D721Med (cell line): ENCODE data around the gene MESD.

Source experiments
- DNase-seq: peaks from one replicate; pipeline ENCODE4 v3.0.0; 2011; ENCODE audit warnings: low spot score; ENCODE audit not compliant: insufficient read length
- FAIRE-seq: peaks from 2 replicates; lab custom pipeline; 2011; peaks lifted over from hg19 to GRCh38; lab: Jason Lieb, UNC
- CTCF ChIP-seq: IDR thresholded peaks from 2 replicates; pipeline ENCODE4 v1.5.1; 2012; ENCODE audit warnings: mild to moderate bottlenecking, control low read depth; ENCODE audit not compliant: insufficient read depth; ENCODE audit errors: missing control alignments

MESD gene

GRCh38 chr15:80921736-80922410 lies 67.7 kb downstream of the MESD start:
- no peak for TF ChIP-seq CTCF
- DNase-seq: no peak
- no peak for FAIRE-seq

GRCh38 chr15:80920271-80920699 lies 69.3 kb downstream of the MESD start:
- FAIRE-seq (no peak), DNase-seq (no peak)
- TF ChIP-seq CTCF: no peak

- no peak for FAIRE-seq
- no peak for TF ChIP-seq CTCF
- DNase-seq: no peak
These were observed 71.3 kb downstream of the MESD start for GRCh38 chr15:80918196-80918783.

- FAIRE-seq (no peak), DNase-seq (no peak)
These were observed 73.6 kb downstream of the MESD start for GRCh38 chr15:80916056-80916455.

GRCh38 chr15:80915472-80915871 lies 74.1 kb downstream of the MESD start:
- DNase-seq: no peak
- no peak for FAIRE-seq
- no peak for TF ChIP-seq CTCF

More at GRCh38 chr15:80916056-80916455, 73.6 kb downstream of the MESD start:
- no peak for TF ChIP-seq CTCF

- FAIRE-seq (no peak), DNase-seq (no peak)
- no peak for TF ChIP-seq CTCF
These were observed 76.1 kb downstream of the MESD start for GRCh38 chr15:80913541-80913940.

GRCh38 chr15:80912673-80913072 lies 76.9 kb downstream of the MESD start:
- FAIRE-seq (no peak), DNase-seq (no peak)
- TF ChIP-seq CTCF: no peak
